ENCODE measurements around the gene JAK1. TPM values are rescaled to one million over a fixed set of nuclear protein-coding genes. Genes with fewer than 3 reads are reported as not detected.

JAK1 gene
- total and polyA plus RNA-seq, 2 donors (not counting 3 experiments of a cell fraction or from before 2014, with no cell fraction given) = 68.8 to 177 TPM

- ChIA-PET CTCF (interaction anchor here (0.8 kb wide), 1 partner anchor 16 kb away, joined by 3 read pairs; no protein-coding TSS in a partner anchor), POLR2A (no interaction called here)
- H3K79me2 ChIP-seq (ENCODE audit: control insufficient read depth, insufficient read depth, low read length) = no peaks in the 10 kb centered on the region
- H3K27ac ChIP-seq (ENCODE audit: insufficient read depth, low read depth, low read length) = no peak overlapping the region
- H4K20me1 ChIP-seq (replicated peaks; ENCODE audit: control insufficient read depth, extremely low read depth, insufficient read depth, low read length) = no peaks in the 10 kb centered on the region
- no TSS peak for BruUV-seq (replicated peaks)
- H3K4me2 ChIP-seq (ENCODE audit: insufficient read depth, low read length) = no peak overlapping the region
- H2AFZ ChIP-seq (ENCODE audit: low read depth, low read length) = no peak overlapping the region
- no peak overlapping the region for H3K9ac ChIP-seq (replicated peaks; ENCODE audit: extremely low read depth, insufficient read depth, low read length)
- no peaks in the 10 kb centered on the region for H3K9me1 ChIP-seq (replicated peaks; ENCODE audit: control insufficient read depth, extremely low read depth, insufficient read depth, low read length)
- no peaks in the 10 kb centered on the region for H3K9me3 ChIP-seq (replicated peaks; ENCODE audit: control insufficient read depth, insufficient read depth, low read length)
- DNase-seq (ENCODE audit: low read depth, low spot score) (no peak), FAIRE-seq (no peak)
- H3K4me1 ChIP-seq (ENCODE audit: control insufficient read depth, extremely low read depth, insufficient read depth, low read length) = peaks cover 13% of the 10 kb centered on the region
- no peaks in the 10 kb centered on the region for H3K27me3 ChIP-seq (ENCODE audit: control insufficient read depth in 2 of 2, insufficient read depth in 2 of 2, low read length in 2 of 2)
- dilution Hi-C loops (cut with MboI; ENCODE audit: extremely low pct_ligation_motif_present, low sequenced_read_pairs) (no loop called here), intact Hi-C loops (cut with micrococcal nuclease) (no loop called here)
- H3K4me3 ChIP-seq (replicated peaks in 1 of 3; ENCODE audit: insufficient read depth in 1 of 3, low read depth in 1 of 3, low read length in 3 of 3) = no peak overlapping the region
- H3K36me3 ChIP-seq (ENCODE audit: control insufficient read depth in 2 of 2, extremely low read depth in 1 of 2, insufficient read depth in 2 of 2, low read length in 2 of 2) = peaks cover 3 to 60% of the 10 kb centered on the region in 2 experiments
- TF ChIP-seq MAX (IDR thresholded peaks at IDR 0.05; ENCODE audit: insufficient read depth, insufficient read length) (no peak), POLR2AphosphoS5 (IDR thresholded peaks at IDR 0.05; ENCODE audit: insufficient read depth, low read depth, low read length) (no peak), GATA2 (IDR thresholded peaks at IDR 0.05; ENCODE audit: insufficient read depth, insufficient read length, low read depth, low read length) (no peak), POLR2A (IDR thresholded peaks at IDR 0.05; ENCODE audit: low read depth, low read length) (no peak), FOS (IDR thresholded peaks at IDR 0.05; ENCODE audit: borderline replicate concordance, insufficient read depth, low read length) (no peak), JUN (IDR thresholded peaks at IDR 0.05; ENCODE audit: borderline replicate concordance, insufficient read depth, insufficient read length, low read depth) (no peak), MYC (IDR thresholded peaks at IDR 0.05; ENCODE audit: low read depth, low read length) (no peak), EZH2 (IDR thresholded peaks at IDR 0.05; ENCODE audit: borderline replicate concordance, low read depth, low read length, severe bottlenecking) (no peak)
- TF ChIP-seq, protein P1, sequence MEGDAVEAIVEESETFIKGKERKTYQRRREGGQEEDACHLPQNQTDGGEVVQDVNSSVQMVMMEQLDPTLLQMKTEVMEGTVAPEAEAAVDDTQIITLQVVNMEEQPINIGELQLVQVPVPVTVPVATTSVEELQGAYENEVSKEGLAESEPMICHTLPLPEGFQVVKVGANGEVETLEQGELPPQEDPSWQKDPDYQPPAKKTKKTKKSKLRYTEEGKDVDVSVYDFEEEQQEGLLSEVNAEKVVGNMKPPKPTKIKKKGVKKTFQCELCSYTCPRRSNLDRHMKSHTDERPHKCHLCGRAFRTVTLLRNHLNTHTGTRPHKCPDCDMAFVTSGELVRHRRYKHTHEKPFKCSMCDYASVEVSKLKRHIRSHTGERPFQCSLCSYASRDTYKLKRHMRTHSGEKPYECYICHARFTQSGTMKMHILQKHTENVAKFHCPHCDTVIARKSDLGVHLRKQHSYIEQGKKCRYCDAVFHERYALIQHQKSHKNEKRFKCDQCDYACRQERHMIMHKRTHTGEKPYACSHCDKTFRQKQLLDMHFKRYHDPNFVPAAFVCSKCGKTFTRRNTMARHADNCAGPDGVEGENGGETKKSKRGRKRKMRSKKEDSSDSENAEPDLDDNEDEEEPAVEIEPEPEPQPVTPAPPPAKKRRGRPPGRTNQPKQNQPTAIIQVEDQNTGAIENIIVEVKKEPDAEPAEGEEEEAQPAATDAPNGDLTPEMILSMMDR (IDR thresholded peaks at IDR 0.05; ENCODE audit: extremely low read depth in 1 of 2, insufficient read depth in 1 of 2, low read depth in 1 of 2, low read length in 2 of 2) = no peak
Observed at GRCh38 chr1:64845831-64846425, 120.4 kb downstream of the JAK1 start.

Data from endothelial cell of umbilical vein (primary cell).